Measurements from ENCODE around the gene NMB. TPM values are rescaled to one million over a fixed set of nuclear protein-coding genes. Genes with fewer than 3 reads are reported as not detected.

NMB gene
- total and polyA plus RNA-seq, 2 of the 13 experiments (the other 11 are each of a cell fraction or from before 2014, with no cell fraction given) = 10.4 to 25.4 TPM

DNA sequence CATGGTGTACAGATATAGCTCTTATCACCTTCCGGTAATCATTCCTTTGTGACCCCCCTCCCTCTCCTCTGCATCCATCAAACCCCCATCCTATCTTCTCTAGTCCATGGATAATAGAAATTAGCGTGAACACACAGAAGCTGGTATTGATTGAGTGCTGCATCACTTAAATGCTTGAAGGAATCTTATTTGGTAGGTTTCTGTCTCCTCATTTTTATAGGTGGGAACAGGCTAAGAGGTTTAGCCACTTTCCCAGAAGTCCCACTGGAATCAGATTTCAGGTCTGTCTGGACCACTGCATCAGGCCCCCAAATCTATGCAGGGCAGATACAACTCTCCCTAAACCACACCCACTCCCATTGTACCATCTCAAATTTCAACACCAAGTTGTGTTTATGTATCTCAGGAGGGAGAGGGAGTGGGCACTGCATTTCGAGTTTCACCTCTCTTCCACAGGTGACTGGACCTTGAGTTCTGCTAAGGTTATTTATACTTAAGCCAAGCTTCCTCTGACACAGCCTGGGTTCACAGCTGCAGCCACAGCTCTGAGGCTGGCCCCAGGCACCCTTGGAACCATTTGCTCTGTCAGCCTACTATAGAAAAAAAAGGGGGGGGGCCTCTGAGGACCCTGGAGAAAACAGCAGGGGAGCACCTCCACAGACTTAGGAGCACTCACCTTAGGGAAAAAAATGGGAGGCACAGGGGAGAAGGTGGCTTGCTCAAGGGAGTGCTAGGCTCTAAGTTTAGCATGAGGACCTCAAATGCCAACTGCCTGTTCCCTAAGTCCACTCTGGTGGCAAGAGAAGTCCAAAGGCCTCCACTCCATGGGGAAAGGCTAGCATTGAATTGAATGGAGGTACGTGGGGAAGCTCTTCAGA is 2.1 kb upstream of the NMB start:
- BruUV-seq (replicated peaks) = no TSS peak
- Histone ChIP-seq H4K20me1 (ENCODE audit: insufficient read depth, low read length) (no peaks in the 10 kb centered on the region), H3K9me3 (ENCODE audit: low read length) (no peaks in the 10 kb centered on the region), H3K4me2 (ENCODE audit: low read depth, low read length) (no peak overlapping the region), H3K4me3 (replicated peaks in 1 of 3; ENCODE audit: insufficient read depth in 1 of 3, low read depth in 2 of 3, low read length in 3 of 3) (no peak overlapping the region), H3K9ac (ENCODE audit: insufficient read depth, low read depth, low read length) (no peak overlapping the region), H3K36me3 (replicated peaks in 1 of 2; ENCODE audit: control insufficient read depth in 1 of 2, insufficient read depth in 2 of 2, low read length in 2 of 2) (no peaks in the 10 kb centered on the region), H3K27ac (ENCODE audit: extremely low read length, insufficient read depth, low read length) (no peak overlapping the region), H3K79me2 (ENCODE audit: insufficient read depth, low read length) (no peaks in the 10 kb centered on the region), H2AFZ (ENCODE audit: low read length) (no peak overlapping the region), H3K27me3 (ENCODE audit: control insufficient read depth in 1 of 2, insufficient read depth in 2 of 2, low read length in 2 of 2) (no peaks in the 10 kb centered on the region), H3K4me1 (ENCODE audit: insufficient read depth, low read length) (peaks cover 44% of the 10 kb centered on the region)
- DNase-seq (ENCODE audit: low spot score) = no peak
- in situ Hi-C loops (cut with HindIII; ENCODE audit: extremely low pct_ligation_motif_present, low pct_unique_long_range_greater_than_20kb) (loop anchor here (5.0 to 10.0 kb wide), 2 partner anchors 73 to 265 kb away; no protein-coding TSS in a partner anchor), intact Hi-C loops (cut with micrococcal nuclease; ENCODE audit: unreplicated experiment) (loop anchor here (2.0 to 10.0 kb wide), 3 partner anchors 57 to 269 kb away; partner anchors contain the start of genes ALPK3 and SEC11A)
- ATAC-seq = no peak
- ChIA-PET CTCF (ENCODE audit: low intra/inter-chr PET ratio, low total read pairs) (no interaction called here), POLR2A (interaction anchor here (0.6 to 2.6 kb wide), 6 partner anchors 26 to 159 kb away, joined by 3 to 9 read pairs (median 5); partner anchors contain the start of genes SEC11A and ZSCAN2)
- no peak for TF ChIP-seq ZNF777 (CRISPR knock-in tag; IDR thresholded peaks at IDR 0.05)
- TF ChIP-seq, protein P1, sequence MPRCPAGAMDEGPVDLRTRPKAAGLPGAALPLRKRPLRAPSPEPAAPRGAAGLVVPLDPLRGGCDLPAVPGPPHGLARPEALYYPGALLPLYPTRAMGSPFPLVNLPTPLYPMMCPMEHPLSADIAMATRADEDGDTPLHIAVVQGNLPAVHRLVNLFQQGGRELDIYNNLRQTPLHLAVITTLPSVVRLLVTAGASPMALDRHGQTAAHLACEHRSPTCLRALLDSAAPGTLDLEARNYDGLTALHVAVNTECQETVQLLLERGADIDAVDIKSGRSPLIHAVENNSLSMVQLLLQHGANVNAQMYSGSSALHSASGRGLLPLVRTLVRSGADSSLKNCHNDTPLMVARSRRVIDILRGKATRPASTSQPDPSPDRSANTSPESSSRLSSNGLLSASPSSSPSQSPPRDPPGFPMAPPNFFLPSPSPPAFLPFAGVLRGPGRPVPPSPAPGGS (CRISPR knock-in tag; IDR thresholded peaks at IDR 0.05) = no peak
- peak; percentile 79 for TF ChIP-seq ZNF263 (CRISPR knock-in tag; IDR thresholded peaks at IDR 0.05)
- no peak for FAIRE-seq
- WGBS (ENCODE audit: low lambda C conversion rate) = 72% methylated on average over 4 of the region's 4 CpGs
